PC-3 (cell line): ENCODE results near the gene NRDE2. TPM values are rescaled to one million over a fixed set of nuclear protein-coding genes. Genes with fewer than 3 reads are reported as not detected.

Experiments used
- ATAC-seq: fragments of 200-7000 bp; cut with Tn5 transposase; 2 replicates; pipeline ENCODE4 v1.9.1; 2020; ENCODE audit warnings: mild to moderate bottlenecking, moderate library complexity
- BruUV-seq: library from RNA; stranded (reverse); fragments of 400-500 nt; replicated peaks from 2 replicates; lab custom pipeline; 2021; lab: Mats Ljungman, UMichigan
- CTCF ChIA-PET: fragments of 300-600 bp; sonication (Branson Sonifier 250); formaldehyde crosslinking; loops from one replicate; lab custom pipeline; 2022; ENCODE audit warnings: antibody characterized with exemption; lab: Charles Lee
- POLR2A ChIA-PET: fragments of 300-600 bp; sonication (Branson Sonifier 250); formaldehyde crosslinking; loops from one replicate; lab custom pipeline; 2022; ENCODE audit warnings: antibody characterized with exemption; ENCODE audit not compliant: unreplicated experiment; lab: Charles Lee
- DNase-seq: peaks from one replicate; pipeline ENCODE4 v3.0.0-alpha.2; 2015
- H2AFZ ChIP-seq: fragments of 300-600 bp; sonication (generic); 2 replicates; pipeline ENCODE4 v1.6.0; 2016; ENCODE audit warnings: antibody characterized with exemption, low read length
- H3F3A ChIP-seq: fragments of 300-600 bp; sonication (generic); one replicate; pipeline ENCODE4 v1.6.0; 2017; ENCODE audit warnings: antibody characterized with exemption, low read length, control low read depth, mild to moderate bottlenecking; ENCODE audit not compliant: unreplicated experiment
- H3K27ac ChIP-seq: fragments of 300-600 bp; sonication (generic); 2 replicates; pipeline ENCODE4 v1.5.1; 2016; ENCODE audit warnings: mild to moderate bottlenecking, low read length
- H3K27me3 ChIP-seq: fragments of 300-600 bp; sonication (generic); 2 replicates; pipeline ENCODE4 v1.6.1; 2016; ENCODE audit warnings: low read length, mixed read lengths
- H3K36me3 ChIP-seq: fragments of 300-600 bp; sonication (generic); 2 replicates; pipeline ENCODE4 v1.6.1; 2016; ENCODE audit warnings: low read depth, mixed run types, low read length, mixed read lengths
- H3K4me1 ChIP-seq: fragments of 300-600 bp; sonication (generic); 2 replicates; pipeline ENCODE4 v1.5.1; 2016; ENCODE audit warnings: low read length; ENCODE audit not compliant: insufficient read depth
- H3K4me2 ChIP-seq: fragments of 300-600 bp; sonication (generic); 2 replicates; pipeline ENCODE4 v1.6.0; 2016; ENCODE audit warnings: low read length
- H3K4me3 ChIP-seq: fragments of 300-600 bp; sonication (generic); 2 replicates; pipeline ENCODE4 v1.5.1; 2016; ENCODE audit warnings: mild to moderate bottlenecking, low read length, mixed read lengths
- H3K79me2 ChIP-seq: fragments of 300-600 bp; sonication (generic); 2 replicates; pipeline ENCODE4 v1.6.1; 2017; ENCODE audit warnings: low read length, mixed read lengths
- H3K9ac ChIP-seq: fragments of 300-600 bp; sonication (generic); 2 replicates; pipeline ENCODE4 v1.6.0; 2016; ENCODE audit warnings: mild to moderate bottlenecking, low read length
- H3K9me2 ChIP-seq: fragments of 300-600 bp; sonication (generic); replicated peaks from 2 replicates; pipeline ENCODE4 v1.6.1; 2016; ENCODE audit warnings: mixed run types, low read length, mixed read lengths
- H3K9me3 ChIP-seq: fragments of 300-600 bp; sonication (generic); 2 replicates; pipeline ENCODE4 v1.6.1; 2016; ENCODE audit warnings: low read length, mixed read lengths
- H4K20me1 ChIP-seq: fragments of 300-600 bp; sonication (generic); 2 replicates; pipeline ENCODE4 v1.6.1; 2016; ENCODE audit warnings: low read length, mixed read lengths
- CTCF ChIP-seq: fragments of 300-600 bp; sonication (generic); conservative IDR thresholded peaks from 2 replicates; pipeline ENCODE4 v1.5.1; 2017; ENCODE audit warnings: antibody characterized with exemption, low read depth, mild to moderate bottlenecking, low read length
- EZH2 ChIP-seq: fragments of 300-600 bp; sonication (generic); IDR thresholded peaks from one replicate; pipeline ENCODE4 v1.6.1; 2017; ENCODE audit warnings: antibody characterized with exemption, mild to moderate bottlenecking, low read length; ENCODE audit not compliant: unreplicated experiment
- EZH2phosphoT487 ChIP-seq: fragments of 300-600 bp; sonication (generic); IDR thresholded peaks from 2 replicates; pipeline ENCODE4 v1.6.1; 2018; ENCODE audit warnings: mild to moderate bottlenecking, antibody characterized with exemption, low read length, borderline replicate concordance
- intact Hi-C: fragments of 100-400 bp; cut with micrococcal nuclease; formaldehyde crosslinking; loops from 2 replicates; pipeline ENCODE4 v1.9.0; 2023
- total RNA-seq: library from RNA; depleted of rRNA; stranded (reverse); fragments of >200 nt; gene quantifications from 2 replicates; pipeline ENCODE4 v1.2.3, GENCODE V29; 2014

The NRDE2 gene
- total RNA-seq, 1 experiment from 2014 or later, result 18.3 TPM

DNA sequence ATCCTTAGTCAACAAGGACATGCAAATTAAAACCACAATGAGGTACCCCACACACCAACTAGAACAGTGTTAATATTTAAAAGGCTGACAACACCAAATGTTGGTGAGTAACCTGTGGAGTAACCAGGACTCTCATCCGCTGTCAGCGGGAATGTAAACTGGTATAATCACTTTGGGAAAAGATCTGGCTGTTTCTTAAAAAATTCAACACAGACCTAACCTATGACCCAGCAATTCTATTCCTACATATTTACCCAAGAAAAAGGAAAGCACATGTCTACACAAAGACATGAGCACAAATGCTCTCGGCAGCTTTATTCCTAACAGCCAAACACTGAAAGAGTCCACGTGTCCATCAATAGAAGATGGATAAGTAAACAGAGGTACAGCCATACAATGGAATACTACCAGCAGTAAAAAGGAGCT, 26.6 kb downstream of the NRDE2 start:
- no peak overlapping the region for H3K4me3 ChIP-seq
- no peak for TF ChIP-seq CTCF
- no peak for TF ChIP-seq EZH2phosphoT487
- TF ChIP-seq EZH2, result no peak
- intact Hi-C loops, result no loop called here
- no peak overlapping the region for H3K4me2 ChIP-seq
- ChIA-PET POLR2A (interaction anchor here (0.6 kb wide), 1 partner anchor 394 kb away, joined by 4 read pairs; no protein-coding TSS in a partner anchor), CTCF (no interaction called here)
- no peak overlapping the region for H3K9ac ChIP-seq
- no peaks in the 10 kb centered on the region for H3K9me2 ChIP-seq
- no peaks in the 10 kb centered on the region for H3F3A ChIP-seq
- BruUV-seq, result no TSS peak
- H3K27me3 ChIP-seq, result no peaks in the 10 kb centered on the region
- no peaks in the 10 kb centered on the region for H3K4me1 ChIP-seq
- H3K27ac ChIP-seq, result no peak overlapping the region
- H4K20me1 ChIP-seq, result no peaks in the 10 kb centered on the region; the same call in 1 of the 2 replicates
- DNase-seq, result no peak
- H2AFZ ChIP-seq, result no peak overlapping the region
- no peak for ATAC-seq
- peaks cover 8% of the 10 kb centered on the region; the same call in 1 of the 2 replicates for H3K36me3 ChIP-seq
- H3K79me2 ChIP-seq, result no peaks in the 10 kb centered on the region
- H3K9me3 ChIP-seq, result no peaks in the 10 kb centered on the region

- H2AFZ ChIP-seq, result no peak overlapping the region
- no peaks in the 10 kb centered on the region for H3K27me3 ChIP-seq
- H3F3A ChIP-seq, result no peaks in the 10 kb centered on the region
- DNase-seq (no peak), ATAC-seq (no peak)
- no peak overlapping the region for H3K4me2 ChIP-seq
- no peak overlapping the region for H3K27ac ChIP-seq
- ChIA-PET POLR2A (no interaction called here), CTCF (no interaction called here)
- intact Hi-C loops, result no loop called here
- H3K9ac ChIP-seq, result no peak overlapping the region
- peaks cover 8% of the 10 kb centered on the region; the same call in 1 of the 2 replicates for H3K36me3 ChIP-seq
- BruUV-seq, result no TSS peak
- H3K79me2 ChIP-seq, result no peaks in the 10 kb centered on the region
- H3K4me3 ChIP-seq, result no peak overlapping the region
- no peak for TF ChIP-seq CTCF
- no peak for TF ChIP-seq EZH2
- no peak for TF ChIP-seq EZH2phosphoT487
- no peaks in the 10 kb centered on the region; the same call in 1 of the 2 replicates for H4K20me1 ChIP-seq
- H3K9me3 ChIP-seq, result no peaks in the 10 kb centered on the region
- no peaks in the 10 kb centered on the region for H3K4me1 ChIP-seq
- no peaks in the 10 kb centered on the region for H3K9me2 ChIP-seq
These were observed 27.2 kb downstream of the NRDE2 start for GRCh38 chr14:90304502-90304901.

GRCh38 chr14:90303473-90303872, 28.3 kb downstream of the NRDE2 start:
- Histone ChIP-seq H3K9ac (no peak overlapping the region), H3K27ac (no peak overlapping the region), H3K79me2 (no peaks in the 10 kb centered on the region), H3K4me2 (no peak overlapping the region), H3K36me3 (peaks cover 5% of the 10 kb centered on the region; the same call in 1 of the 2 replicates), H3K9me2 (no peaks in the 10 kb centered on the region), H3K9me3 (no peaks in the 10 kb centered on the region), H3K4me1 (no peaks in the 10 kb centered on the region), H3K27me3 (no peaks in the 10 kb centered on the region), H4K20me1 (no peaks in the 10 kb centered on the region; the same call in 1 of the 2 replicates), H3F3A (no peaks in the 10 kb centered on the region), H3K4me3 (no peak overlapping the region), H2AFZ (no peak overlapping the region)
- no peak for ATAC-seq
- POLR2A ChIA-PET, result no interaction called here
- no peak for TF ChIP-seq CTCF
- TF ChIP-seq EZH2, result no peak
- no peak for TF ChIP-seq EZH2phosphoT487
- CTCF ChIA-PET, result interaction anchor here (0.7 kb wide), 1 partner anchor 576 kb away, joined by 4 read pairs; no protein-coding TSS in a partner anchor
- no TSS peak for BruUV-seq
- intact Hi-C loops, result no loop called here
- DNase-seq, result no peak
